Calu3 (cell line): ENCODE data around the gene STAT1. TPM values are rescaled to one million over a fixed set of nuclear protein-coding genes. Genes with fewer than 3 reads are reported as not detected.

Experiments
- Bru-seq: library from RNA; stranded (reverse); fragments of 400-500 nt; gene quantifications from one replicate; lab custom pipeline; 2021; lab: Mats Ljungman, UMichigan
- BruChase-seq, 2 experiments: library from RNA; stranded (reverse); fragments of 400-500 nt; gene quantifications; one replicate each; lab custom pipeline; 2021; lab: Mats Ljungman, UMichigan
- BruUV-seq: library from RNA; stranded (reverse); fragments of 400-500 nt; replicated peaks from 2 replicates; lab custom pipeline; 2021; lab: Mats Ljungman, UMichigan
- CTCF ChIA-PET: fragments of 300-600 bp; sonication (Branson Sonifier 250); formaldehyde crosslinking; loops from one replicate; lab custom pipeline; 2022; ENCODE audit warnings: antibody characterized with exemption; lab: Charles Lee
- DNase-seq: peaks from one replicate; pipeline ENCODE4 v3.0.0; 2022
- H3K27ac Mint-ChIP-seq: one replicate; pipeline ENCODE4 v1.8.0; 2022; ENCODE audit warnings: mixed read lengths; ENCODE audit not compliant: unreplicated experiment
- H3K27me3 Mint-ChIP-seq: one replicate; pipeline ENCODE4 v1.8.0; 2022; ENCODE audit warnings: mixed read lengths; ENCODE audit not compliant: unreplicated experiment
- H3K36me3 Mint-ChIP-seq: one replicate; pipeline ENCODE4 v1.8.0; 2022; ENCODE audit warnings: mild to moderate bottlenecking, moderate library complexity, mixed read lengths; ENCODE audit not compliant: insufficient read depth, unreplicated experiment
- H3K4me1 Mint-ChIP-seq: one replicate; pipeline ENCODE4 v1.8.0; 2022; ENCODE audit warnings: mild to moderate bottlenecking, low read depth, mixed read lengths; ENCODE audit not compliant: unreplicated experiment
- H3K4me3 Mint-ChIP-seq: one replicate; pipeline ENCODE4 v1.8.0; 2022; ENCODE audit warnings: mild to moderate bottlenecking, low read depth, moderate library complexity, mixed read lengths; ENCODE audit not compliant: unreplicated experiment
- H3K9me3 Mint-ChIP-seq: one replicate; pipeline ENCODE4 v1.8.0; 2022; ENCODE audit warnings: low read depth, mixed read lengths; ENCODE audit not compliant: unreplicated experiment
- CTCF ChIP-seq: fragments of 200-600 bp; IDR thresholded peaks from one replicate; pipeline ENCODE4 v1.8.0; 2022; ENCODE audit warnings: antibody characterized with exemption; ENCODE audit not compliant: unreplicated experiment
- intact Hi-C: fragments of 100-400 bp; cut with micrococcal nuclease; formaldehyde crosslinking; loops from one replicate; pipeline ENCODE4 v1.10.0; 2022; ENCODE audit not compliant: unreplicated experiment
- long read RNA-seq: library from polyadenylated mRNA; stranded (forward); transcript quantifications from one replicate; pipeline ENCODE4 v2.0.0, GENCODE V29; 2022
- total RNA-seq: library from RNA; stranded (reverse); gene quantifications from 2 replicates; pipeline ENCODE4 v1.2.3, GENCODE V29; 2022

STAT1 gene
- total RNA-seq, result 172 and 324 TPM in 2 replicates
- Bru-seq, nascent RNA, result percentile 99 among the genes with signal in this experiment
- percentile 98 among the genes with signal in this experiment for BruChase-seq, experiment 1, labeled RNA remaining after a 6-hour chase
- BruChase-seq, experiment 2, labeled RNA remaining after a 2-hour chase, result percentile 94 among the genes with signal in this experiment
- long read RNA-seq, full-length matches to known transcripts, result 403 of 526 reads
- long read RNA-seq, partial matches to known transcripts, result 52 of 526 reads
- long read RNA-seq, other reads (novel, unspliced or antisense), result 71 of 526 reads

GRCh38 chr2:191013932-191014652 lies at the start of gene STAT1:
STAT1 (minus strand) TSS chr2:191014171; CDS start chr2:191010003, 4,168 bp downstream.
- Mint-ChIP-seq H3K4me3 (no peak within 1 kb of the TSS), H3K9me3 (no peaks in the 10 kb centered on the region), H3K27ac (no peak within 1 kb of the TSS), H3K36me3 (peaks cover 11% of the 10 kb centered on the region), H3K4me1 (peaks cover 18% of the 10 kb centered on the region), H3K27me3 (no peaks in the 10 kb centered on the region)
- intact Hi-C loops, result no loop called here
- CTCF ChIA-PET, result no interaction called here
- DNase-seq, result peak; percentile 97
- no TSS peak for BruUV-seq
- no peak for TF ChIP-seq CTCF

GRCh38 chr2:191063584-191063983 lies 49.6 kb upstream of the STAT1 start:
- no TSS peak for BruUV-seq
- DNase-seq, result no peak
- H3K27ac Mint-ChIP-seq, result no peak overlapping the region
- intact Hi-C loops, result no loop called here
- no peaks in the 10 kb centered on the region for H3K9me3 Mint-ChIP-seq
- no peak overlapping the region for H3K4me3 Mint-ChIP-seq
- no peaks in the 10 kb centered on the region for H3K36me3 Mint-ChIP-seq
- H3K4me1 Mint-ChIP-seq, result no peaks in the 10 kb centered on the region
- CTCF ChIA-PET, result no interaction called here
- no peak for TF ChIP-seq CTCF
- H3K27me3 Mint-ChIP-seq, result no peaks in the 10 kb centered on the region

GRCh38 chr2:191061381-191061980 lies 47.5 kb upstream of the STAT1 start:
- Mint-ChIP-seq H3K36me3 (no peaks in the 10 kb centered on the region), H3K27ac (no peak overlapping the region), H3K9me3 (no peaks in the 10 kb centered on the region), H3K27me3 (no peaks in the 10 kb centered on the region), H3K4me3 (no peak overlapping the region), H3K4me1 (no peaks in the 10 kb centered on the region)
- DNase-seq, result no peak
- intact Hi-C loops, result no loop called here
- no TSS peak for BruUV-seq
- TF ChIP-seq CTCF, result no peak
- CTCF ChIA-PET, result interaction anchor here (0.6 kb wide), 1 partner anchor 498 kb away, joined by 7 read pairs; no protein-coding TSS in a partner anchor

- Mint-ChIP-seq H3K27ac (no peak overlapping the region), H3K9me3 (no peaks in the 10 kb centered on the region), H3K27me3 (no peaks in the 10 kb centered on the region), H3K36me3 (no peaks in the 10 kb centered on the region), H3K4me1 (no peaks in the 10 kb centered on the region), H3K4me3 (no peak overlapping the region)
- no peak for DNase-seq
- CTCF ChIA-PET, result no interaction called here
- BruUV-seq, result no TSS peak
- intact Hi-C loops, result no loop called here
- no peak for TF ChIP-seq CTCF
Observed at GRCh38 chr2:191059308-191059707, 45.3 kb upstream of the STAT1 start.
